WTC11 (cell line): ENCODE measurements around the gene PPARA. TPM values are rescaled to one million over a fixed set of nuclear protein-coding genes. Genes with fewer than 3 reads are reported as not detected.

Experiments used
- ATAC-seq: fragments of 200-7000 bp; cut with Tn5 transposase; 2 replicates; pipeline ENCODE4 v1.10.0; 2021; ENCODE audit warnings: mild to moderate bottlenecking, moderate library complexity
- CTCF ChIA-PET: fragments of 300-600 bp; sonication (Branson Sonifier 250); formaldehyde crosslinking; loops from one replicate; lab custom pipeline; 2021; ENCODE audit warnings: antibody characterized with exemption; lab: Charles Lee
- POLR2A ChIA-PET: fragments of 350-600 bp; sonication (Branson Sonifier 250); formaldehyde crosslinking; loops from one replicate; lab custom pipeline; 2021; ENCODE audit warnings: antibody characterized with exemption; lab: Charles Lee
- DNase-seq: peaks from one replicate; pipeline ENCODE4 v3.0.0; 2021; ENCODE audit warnings: low spot score
- H3K27ac Mint-ChIP-seq: 2 replicates; pipeline ENCODE4 v1.8.0; 2021; ENCODE audit warnings: mixed read lengths
- H3K27me3 Mint-ChIP-seq: 2 replicates; pipeline ENCODE4 v1.8.0; 2021; ENCODE audit warnings: low read depth, mild to moderate bottlenecking, moderate library complexity, mixed read lengths
- H3K36me3 Mint-ChIP-seq: 2 replicates; pipeline ENCODE4 v1.8.0; 2021; ENCODE audit warnings: mixed read lengths
- H3K4me1 Mint-ChIP-seq: 2 replicates; pipeline ENCODE4 v1.8.0; 2022; ENCODE audit warnings: mixed read lengths
- H3K4me3 Mint-ChIP-seq: 2 replicates; pipeline ENCODE4 v1.8.0; 2021; ENCODE audit warnings: mild to moderate bottlenecking, moderate library complexity, mixed read lengths
- H3K9me3 Mint-ChIP-seq: 2 replicates; pipeline ENCODE4 v1.8.0; 2021; ENCODE audit warnings: mixed read lengths
- ARID4B ChIP-seq: sonication (generic); formaldehyde crosslinking; IDR thresholded peaks from 2 replicates; pipeline ENCODE4 v1.8.0; 2023; ENCODE audit warnings: missing genetic modification reagents, mild to moderate bottlenecking, borderline replicate concordance
- ATF2 ChIP-seq: sonication (generic); formaldehyde crosslinking; IDR thresholded peaks from 2 replicates; pipeline ENCODE4 v1.8.1; 2022; ENCODE audit warnings: low read depth, missing genetic modification reagents, borderline replicate concordance
- ATF3 ChIP-seq: sonication (generic); formaldehyde crosslinking; conservative IDR thresholded peaks from 2 replicates; pipeline ENCODE4 v1.8.1; 2022; ENCODE audit warnings: mild to moderate bottlenecking, missing genetic modification reagents
- CREM ChIP-seq: sonication (generic); formaldehyde crosslinking; IDR thresholded peaks from 2 replicates; pipeline ENCODE4 v1.8.1; 2022; ENCODE audit warnings: mild to moderate bottlenecking, missing genetic modification reagents, moderate library complexity
- E2F1 ChIP-seq: sonication (generic); formaldehyde crosslinking; IDR thresholded peaks from 2 replicates; pipeline ENCODE4 v1.8.0; 2022; ENCODE audit warnings: mild to moderate bottlenecking, missing genetic modification reagents
- E2F4 ChIP-seq: sonication (generic); formaldehyde crosslinking; IDR thresholded peaks from 2 replicates; pipeline ENCODE4 v1.8.1; 2022; ENCODE audit warnings: low read depth, mild to moderate bottlenecking, moderate library complexity, missing genetic modification reagents, borderline replicate concordance
- ESRRA ChIP-seq: sonication (generic); formaldehyde crosslinking; IDR thresholded peaks from 2 replicates; pipeline ENCODE4 v1.8.1; 2022; ENCODE audit warnings: mild to moderate bottlenecking, missing genetic modification reagents, borderline replicate concordance
- GABPB1 ChIP-seq: sonication (generic); formaldehyde crosslinking; IDR thresholded peaks from 2 replicates; pipeline ENCODE4 v1.8.1; 2023; ENCODE audit warnings: mild to moderate bottlenecking, missing genetic modification reagents
- IRF2 ChIP-seq: sonication (generic); formaldehyde crosslinking; IDR thresholded peaks from 2 replicates; pipeline ENCODE4 v1.8.0; 2022; ENCODE audit warnings: low read depth, missing genetic modification reagents, borderline replicate concordance
- KAT7 ChIP-seq: sonication (generic); formaldehyde crosslinking; IDR thresholded peaks from 2 replicates; pipeline ENCODE4 v1.8.1; 2023; ENCODE audit warnings: missing genetic modification reagents, mild to moderate bottlenecking, borderline replicate concordance
- NR3C1 ChIP-seq: sonication (generic); formaldehyde crosslinking; conservative IDR thresholded peaks from 2 replicates; pipeline ENCODE4 v1.8.1; 2023; ENCODE audit warnings: low read depth, mild to moderate bottlenecking, missing genetic modification reagents
- STAT6 ChIP-seq: sonication (generic); formaldehyde crosslinking; conservative IDR thresholded peaks from 2 replicates; pipeline ENCODE4 v1.8.1; 2023; ENCODE audit warnings: mild to moderate bottlenecking, low read depth, missing genetic modification reagents, moderate library complexity
- ZBTB21 ChIP-seq: sonication (generic); formaldehyde crosslinking; IDR thresholded peaks from 2 replicates; pipeline ENCODE4 v1.8.1; 2023; ENCODE audit warnings: mild to moderate bottlenecking, missing genetic modification reagents, borderline replicate concordance
- ZNF121 ChIP-seq: sonication (generic); formaldehyde crosslinking; IDR thresholded peaks from 2 replicates; pipeline ENCODE4 v1.8.0; 2023; ENCODE audit warnings: missing genetic modification reagents
- ZNF281 ChIP-seq: sonication (generic); formaldehyde crosslinking; IDR thresholded peaks from 2 replicates; pipeline ENCODE4 v1.8.0; 2023; ENCODE audit warnings: mild to moderate bottlenecking, missing genetic modification reagents
- ZNF317 ChIP-seq: sonication (generic); formaldehyde crosslinking; IDR thresholded peaks from 2 replicates; pipeline ENCODE4 v1.8.1; 2023; ENCODE audit warnings: low read depth, mild to moderate bottlenecking, moderate library complexity, missing genetic modification reagents, borderline replicate concordance
- total RNA-seq: library from RNA; stranded (reverse); gene quantifications from 3 replicates; pipeline ENCODE4 v1.2.3, GENCODE V29; 2021

The PPARA gene
- total RNA-seq, 1 experiment from 2014 or later: 9.3 TPM

- Mint-ChIP-seq H3K27me3 (no peaks in the 10 kb centered on the region), H3K9me3 (no peaks in the 10 kb centered on the region), H3K36me3 (no peaks in the 10 kb centered on the region), H3K27ac (0 out of 2 replicates have a peak overlapping the region, but pooled peaks have one; percentile 75), H3K4me3 (no peak overlapping the region), H3K4me1 (no peaks in the 10 kb centered on the region)
- ATAC-seq (no peak), DNase-seq (no peak)
- ChIA-PET POLR2A (no interaction called here), CTCF (no interaction called here)
- TF ChIP-seq ZNF317: no peak
- no peak for TF ChIP-seq GABPB1 (CRISPR knock-in tag)
- TF ChIP-seq STAT6: no peak
- TF ChIP-seq KAT7 (CRISPR knock-in tag): no peak
- no peak for TF ChIP-seq ESRRA (CRISPR knock-in tag)
- no peak for TF ChIP-seq CREM
- TF ChIP-seq IRF2 (CRISPR knock-in tag): no peak
- no peak for TF ChIP-seq ZBTB21
- TF ChIP-seq E2F4 (CRISPR knock-in tag): no peak
Observed at GRCh38 chr22:46162771-46163556, 12.6 kb downstream of the PPARA start.

- CTCF ChIA-PET: no interaction called here
- H3K4me1 Mint-ChIP-seq: no peaks in the 10 kb centered on the region
- TF ChIP-seq ATF2 (CRISPR knock-in tag) (no peak), E2F1 (CRISPR knock-in tag) (no peak), NR3C1 (CRISPR knock-in tag) (no peak), ZNF121 (no peak), ATF3 (CRISPR knock-in tag) (no peak), E2F4 (CRISPR knock-in tag) (no peak), GABPB1 (CRISPR knock-in tag) (no peak), ARID4B (CRISPR knock-in tag) (no peak), ZNF281 (CRISPR knock-in tag) (no peak)
- no peak overlapping the region for H3K4me3 Mint-ChIP-seq
- 0 out of 2 replicates have a peak overlapping the region, but pooled peaks have one; percentile 75 for H3K27ac Mint-ChIP-seq
- H3K36me3 Mint-ChIP-seq: no peaks in the 10 kb centered on the region
- DNase-seq (no peak), ATAC-seq (no peak)
- H3K9me3 Mint-ChIP-seq: no peaks in the 10 kb centered on the region
- POLR2A ChIA-PET: no interaction called here
- no peaks in the 10 kb centered on the region for H3K27me3 Mint-ChIP-seq
Observed at GRCh38 chr22:46163557-46163888, 13.2 kb downstream of the PPARA start.
